Measurements from ENCODE around the gene CACFD1. TPM values are rescaled to one million over a fixed set of nuclear protein-coding genes. Genes with fewer than 3 reads are reported as not detected.

The CACFD1 gene
- total and polyA plus RNA-seq, 7 experiments from 2014 or later = 0.56 to 4.7 (median 3.1) TPM

- Histone ChIP-seq H3K27ac (ENCODE audit: low read depth, low read length) (no peak overlapping the region), H3K27me3 (ENCODE audit: control insufficient read depth in 2 of 2, insufficient read depth in 2 of 2, low read length in 2 of 2) (no peaks in the 10 kb centered on the region), H3K4me3 (ENCODE audit: low read length) (no peak overlapping the region), H3K4me1 (ENCODE audit: control insufficient read depth in 2 of 2, insufficient read depth in 2 of 2, low read length in 2 of 2) (no peaks in the 10 kb centered on the region), H3K36me3 (ENCODE audit: control insufficient read depth in 2 of 3, insufficient read depth in 3 of 3, low read length in 3 of 3) (no peaks in the 10 kb centered on the region), H3K9me3 (ENCODE audit: control insufficient read depth in 2 of 3, low read length in 3 of 3) (no peaks in the 10 kb centered on the region)
- no peaks in the 10 kb centered on the region for H3K9me3 Mint-ChIP-seq
- CTCF ChIA-PET = no interaction called here
- peaks cover 0 to 3% (median 0%) of the 10 kb centered on the region in 5 donors for H3K27me3 Mint-ChIP-seq
- POLR2A ChIA-PET = no interaction called here
- H3K4me1 Mint-ChIP-seq = peaks cover 0 to 5% (median 0%) of the 10 kb centered on the region in 7 donors
- intact Hi-C loops (cut with micrococcal nuclease) = no loop called here
- H3K27ac Mint-ChIP-seq = no peak overlapping the region
- no peaks in the 10 kb centered on the region for H3K36me3 Mint-ChIP-seq
- H3K4me3 Mint-ChIP-seq = no peak overlapping the region
- ATAC-seq (no peak), DNase-seq (no peak)
These were observed 7.3 kb downstream of the CACFD1 start for GRCh38 chr9:133467101-133467500.

GRCh38 chr9:133468374-133468773 is 8.6 kb downstream of the CACFD1 start:
- no peak overlapping the region for H3K4me3 Mint-ChIP-seq
- Histone ChIP-seq H3K27me3 (ENCODE audit: control insufficient read depth in 2 of 2, insufficient read depth in 2 of 2, low read length in 2 of 2) (no peaks in the 10 kb centered on the region), H3K4me1 (ENCODE audit: control insufficient read depth in 2 of 2, insufficient read depth in 2 of 2, low read length in 2 of 2) (no peaks in the 10 kb centered on the region), H3K36me3 (ENCODE audit: control insufficient read depth in 2 of 3, insufficient read depth in 3 of 3, low read length in 3 of 3) (no peaks in the 10 kb centered on the region), H3K4me3 (ENCODE audit: low read length) (no peak overlapping the region), H3K9me3 (ENCODE audit: control insufficient read depth in 2 of 3, low read length in 3 of 3) (no peaks in the 10 kb centered on the region), H3K27ac (ENCODE audit: low read depth, low read length) (no peak overlapping the region)
- CTCF ChIA-PET = no interaction called here
- ATAC-seq (no peak), DNase-seq (no peak)
- POLR2A ChIA-PET = no interaction called here
- H3K27ac Mint-ChIP-seq = no peak overlapping the region
- no peaks in the 10 kb centered on the region for H3K9me3 Mint-ChIP-seq
- H3K36me3 Mint-ChIP-seq = no peaks in the 10 kb centered on the region
- H3K27me3 Mint-ChIP-seq = no peaks in the 10 kb centered on the region
- peaks cover 0 to 5% (median 0%) of the 10 kb centered on the region in 7 donors for H3K4me1 Mint-ChIP-seq
- intact Hi-C loops (cut with micrococcal nuclease) = no loop called here

GRCh38 chr9:133468777-133469421 is 9.1 kb downstream of the CACFD1 start:
- Mint-ChIP-seq H3K4me1 (peaks cover 0 to 5% (median 0%) of the 10 kb centered on the region in 7 donors), H3K4me3 (no peak overlapping the region), H3K27me3 (no peaks in the 10 kb centered on the region), H3K36me3 (no peaks in the 10 kb centered on the region), H3K9me3 (no peaks in the 10 kb centered on the region), H3K27ac (no peak overlapping the region)
- ATAC-seq (no peak), DNase-seq (no peak)
- Histone ChIP-seq H3K27me3 (ENCODE audit: control insufficient read depth in 2 of 2, insufficient read depth in 2 of 2, low read length in 2 of 2) (no peaks in the 10 kb centered on the region), H3K9me3 (ENCODE audit: control insufficient read depth in 2 of 3, low read length in 3 of 3) (no peaks in the 10 kb centered on the region), H3K36me3 (ENCODE audit: control insufficient read depth in 2 of 3, insufficient read depth in 3 of 3, low read length in 3 of 3) (no peaks in the 10 kb centered on the region), H3K4me1 (ENCODE audit: control insufficient read depth in 2 of 2, insufficient read depth in 2 of 2, low read length in 2 of 2) (no peaks in the 10 kb centered on the region), H3K27ac (ENCODE audit: low read depth, low read length) (no peak overlapping the region), H3K4me3 (ENCODE audit: low read length) (no peak overlapping the region)
- intact Hi-C loops (cut with micrococcal nuclease) = no loop called here
- ChIA-PET CTCF (no interaction called here), POLR2A (no interaction called here)

- Mint-ChIP-seq H3K9me3 (no peaks in the 10 kb centered on the region), H3K36me3 (no peaks in the 10 kb centered on the region), H3K4me3 (no peak overlapping the region), H3K4me1 (peaks cover 0 to 5% (median 2%) of the 10 kb centered on the region in 7 donors), H3K27me3 (no peaks in the 10 kb centered on the region), H3K27ac (no peak overlapping the region)
- intact Hi-C loops (cut with micrococcal nuclease) = no loop called here
- Histone ChIP-seq H3K9me3 (ENCODE audit: control insufficient read depth in 2 of 3, low read length in 3 of 3) (no peaks in the 10 kb centered on the region), H3K36me3 (ENCODE audit: control insufficient read depth in 2 of 3, insufficient read depth in 3 of 3, low read length in 3 of 3) (no peaks in the 10 kb centered on the region), H3K27me3 (ENCODE audit: control insufficient read depth in 2 of 2, insufficient read depth in 2 of 2, low read length in 2 of 2) (no peaks in the 10 kb centered on the region), H3K27ac (ENCODE audit: low read depth, low read length) (no peak overlapping the region), H3K4me1 (ENCODE audit: control insufficient read depth in 2 of 2, insufficient read depth in 2 of 2, low read length in 2 of 2) (no peaks in the 10 kb centered on the region), H3K4me3 (ENCODE audit: low read length) (no peak overlapping the region)
- ATAC-seq = peak; percentile 24
- ChIA-PET POLR2A (no interaction called here), CTCF (no interaction called here)
- no peak for DNase-seq
These were observed 10.7 kb downstream of the CACFD1 start for GRCh38 chr9:133470427-133470924.

GRCh38 chr9:133470988-133471387 is 11.2 kb downstream of the CACFD1 start:
- H3K4me1 ChIP-seq (ENCODE audit: control insufficient read depth in 2 of 2, insufficient read depth in 2 of 2, low read length in 2 of 2) = no peaks in the 10 kb centered on the region

GRCh38 chr9:133471551-133472276 is 11.9 kb downstream of the CACFD1 start:
- H3K4me1 Mint-ChIP-seq = peaks cover 0 to 10% (median 0%) of the 10 kb centered on the region in 7 donors
- H3K36me3 Mint-ChIP-seq = no peaks in the 10 kb centered on the region
- H3K9me3 Mint-ChIP-seq = no peaks in the 10 kb centered on the region
- no peak overlapping the region for H3K4me3 ChIP-seq (ENCODE audit: low read length)
- no peaks in the 10 kb centered on the region for H3K4me1 ChIP-seq (ENCODE audit: control insufficient read depth in 2 of 2, insufficient read depth in 2 of 2, low read length in 2 of 2)
- no peaks in the 10 kb centered on the region for H3K36me3 ChIP-seq (ENCODE audit: control insufficient read depth in 2 of 3, insufficient read depth in 3 of 3, low read length in 3 of 3)
- no peak overlapping the region for H3K27ac ChIP-seq (ENCODE audit: low read depth, low read length)
- H3K27me3 Mint-ChIP-seq = no peaks in the 10 kb centered on the region
- ATAC-seq = no peak
- CTCF ChIA-PET = no interaction called here
- POLR2A ChIA-PET = no interaction called here
- no peaks in the 10 kb centered on the region for H3K9me3 ChIP-seq (ENCODE audit: control insufficient read depth in 2 of 3, low read length in 3 of 3)
- H3K27me3 ChIP-seq (ENCODE audit: control insufficient read depth in 2 of 2, insufficient read depth in 2 of 2, low read length in 2 of 2) = no peaks in the 10 kb centered on the region
- no peak overlapping the region for H3K27ac Mint-ChIP-seq
- no peak for DNase-seq
- intact Hi-C loops (cut with micrococcal nuclease) = no loop called here
- no peak overlapping the region for H3K4me3 Mint-ChIP-seq

More at GRCh38 chr9:133470988-133471387, 11.2 kb downstream of the CACFD1 start:
- Histone ChIP-seq H3K27me3 (ENCODE audit: control insufficient read depth in 2 of 2, insufficient read depth in 2 of 2, low read length in 2 of 2) (no peaks in the 10 kb centered on the region), H3K4me3 (ENCODE audit: low read length) (no peak overlapping the region), H3K27ac (ENCODE audit: low read depth, low read length) (no peak overlapping the region), H3K36me3 (ENCODE audit: control insufficient read depth in 2 of 3, insufficient read depth in 3 of 3, low read length in 3 of 3) (no peaks in the 10 kb centered on the region), H3K9me3 (ENCODE audit: control insufficient read depth in 2 of 3, low read length in 3 of 3) (no peaks in the 10 kb centered on the region)
- intact Hi-C loops (cut with micrococcal nuclease) = no loop called here
- Mint-ChIP-seq H3K9me3 (no peaks in the 10 kb centered on the region), H3K4me1 (peaks cover 0 to 4% (median 2%) of the 10 kb centered on the region in 7 donors), H3K27me3 (no peaks in the 10 kb centered on the region), H3K36me3 (no peaks in the 10 kb centered on the region), H3K27ac (no peak overlapping the region), H3K4me3 (no peak overlapping the region)
- DNase-seq (no peak), ATAC-seq (no peak)
- ChIA-PET CTCF (no interaction called here), POLR2A (no interaction called here)

GRCh38 chr9:133472277-133472645 is 12.5 kb downstream of the CACFD1 start:
- Histone ChIP-seq H3K27ac (ENCODE audit: low read depth, low read length) (no peak overlapping the region), H3K4me3 (ENCODE audit: low read length) (no peak overlapping the region), H3K27me3 (ENCODE audit: control insufficient read depth in 2 of 2, insufficient read depth in 2 of 2, low read length in 2 of 2) (no peaks in the 10 kb centered on the region), H3K4me1 (ENCODE audit: control insufficient read depth in 2 of 2, insufficient read depth in 2 of 2, low read length in 2 of 2) (no peaks in the 10 kb centered on the region), H3K36me3 (ENCODE audit: control insufficient read depth in 2 of 3, insufficient read depth in 3 of 3, low read length in 3 of 3) (no peaks in the 10 kb centered on the region), H3K9me3 (ENCODE audit: control insufficient read depth in 2 of 3, low read length in 3 of 3) (no peaks in the 10 kb centered on the region)
- H3K9me3 Mint-ChIP-seq = no peaks in the 10 kb centered on the region
- no peak for ATAC-seq
- no peaks in the 10 kb centered on the region for H3K27me3 Mint-ChIP-seq
- intact Hi-C loops (cut with micrococcal nuclease) = no loop called here
- no peak for DNase-seq
- ChIA-PET POLR2A (no interaction called here), CTCF (no interaction called here)
- H3K36me3 Mint-ChIP-seq = no peaks in the 10 kb centered on the region
- H3K4me3 Mint-ChIP-seq = no peak overlapping the region
- no peak overlapping the region for H3K27ac Mint-ChIP-seq
- H3K4me1 Mint-ChIP-seq = peaks cover 0 to 10% (median 0%) of the 10 kb centered on the region in 7 donors
